Left cardiac atrium (tissue), 4 donors: ENCODE data around the gene TMEM18. TPM values are rescaled to one million over a fixed set of nuclear protein-coding genes. Genes with fewer than 3 reads are reported as not detected.

ENCODE experiments used
- ATAC-seq, 2 donors: fragments of 200-7000 bp; cut with Tn5 transposase; one replicate each; pipeline ENCODE4 v1.9.1; 2020; ENCODE audit warnings: mild to moderate bottlenecking in 2 of 2, moderate library complexity in 2 of 2
- DNase-seq: peaks from one replicate; pipeline ENCODE4 v3.0.0-alpha.2; 2020
- intact Hi-C, 2 donors: fragments of 100-400 bp; cut with DNase I; formaldehyde crosslinking; loops; one replicate each; pipeline versions ENCODE4 v1.14.1 to v1.15.1; 2022 to 2023
- total RNA-seq, 2 donors: library from RNA; stranded (reverse); fragmentation: NEBNext Ultra II Directional; extraction: Animal tissue kit (Norgen Biotek cat#: 25700); gene quantifications; one replicate each; pipeline ENCODE4 v1.2.1, GENCODE V29; 2021
- donor health status: DM: no; HTN: yes; CAD: no.
- donor health status: DM: no; HTN: yes; CAD: no; lungs with severe emphysema.
- donor health status: DM: yes; HTN: yes; CAD: no.
- donor health status: Dilated cardiomyopathy.

TMEM18 gene
- total RNA-seq, 2 donors from 2014 or later: 12.2 to 16.1 TPM

DNA sequence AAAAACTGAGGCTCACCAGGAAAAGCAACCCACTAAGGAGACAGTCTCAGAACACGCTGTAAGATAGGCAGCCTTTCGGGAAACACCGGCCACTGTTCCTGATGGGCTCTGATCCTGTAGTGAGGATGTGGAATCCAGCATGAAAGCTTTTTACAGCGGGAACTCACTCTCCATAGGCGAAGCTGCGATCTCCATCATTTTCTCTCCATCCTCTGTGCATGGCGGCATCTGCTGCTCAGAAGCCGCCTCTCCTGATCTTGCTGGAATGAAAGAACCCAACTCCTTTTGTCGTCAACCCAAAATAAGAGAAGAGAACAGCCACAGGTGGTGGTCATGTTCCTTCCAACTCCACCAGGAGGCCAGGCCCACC is 49.9 kb downstream of the TMEM18 start:
- no peak for DNase-seq
- intact Hi-C loops: no loop called here
- ATAC-seq: no peak

DNA sequence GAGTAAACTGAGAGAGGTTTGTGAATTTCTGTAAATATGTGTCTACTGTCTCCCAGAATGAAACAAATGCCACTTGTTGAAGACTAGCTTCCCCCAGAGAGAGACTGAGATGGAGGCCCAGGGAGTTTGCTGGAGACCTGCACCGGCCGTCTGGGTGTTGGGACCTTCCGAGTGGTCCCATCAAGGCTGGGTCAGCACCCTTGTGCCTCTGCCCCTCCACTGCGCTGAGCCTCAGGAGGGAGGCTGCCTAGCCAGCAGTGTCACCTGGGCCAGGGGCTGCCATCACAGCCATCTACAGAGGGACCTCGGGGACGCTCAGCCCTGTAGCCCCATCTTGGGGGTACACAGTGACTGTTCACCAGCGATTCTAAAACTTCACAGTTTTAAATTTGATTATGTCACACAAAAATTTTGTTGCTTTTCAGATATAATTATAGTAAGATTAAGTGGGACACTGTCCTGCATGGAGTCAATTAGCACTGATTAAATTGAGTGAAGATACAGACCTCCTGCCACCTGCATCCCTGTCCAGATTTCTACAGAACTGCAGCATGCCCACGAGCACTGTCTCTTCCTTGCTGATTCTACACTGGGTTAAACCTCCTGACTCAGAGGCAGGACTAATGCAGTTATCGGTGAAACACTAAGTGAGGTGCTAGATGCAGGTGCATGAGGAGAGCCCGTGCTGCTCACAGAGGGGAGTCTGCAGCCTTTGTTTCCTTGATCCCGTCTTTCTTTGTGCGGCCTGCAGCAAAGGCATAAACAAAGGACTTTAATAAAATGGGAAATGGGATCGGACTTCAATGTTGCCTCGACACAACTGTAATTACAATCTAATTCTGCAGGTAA is 50.5 kb downstream of the TMEM18 start:
- ATAC-seq (no peak), DNase-seq (no peak)
- intact Hi-C loops: no loop called here

DNA sequence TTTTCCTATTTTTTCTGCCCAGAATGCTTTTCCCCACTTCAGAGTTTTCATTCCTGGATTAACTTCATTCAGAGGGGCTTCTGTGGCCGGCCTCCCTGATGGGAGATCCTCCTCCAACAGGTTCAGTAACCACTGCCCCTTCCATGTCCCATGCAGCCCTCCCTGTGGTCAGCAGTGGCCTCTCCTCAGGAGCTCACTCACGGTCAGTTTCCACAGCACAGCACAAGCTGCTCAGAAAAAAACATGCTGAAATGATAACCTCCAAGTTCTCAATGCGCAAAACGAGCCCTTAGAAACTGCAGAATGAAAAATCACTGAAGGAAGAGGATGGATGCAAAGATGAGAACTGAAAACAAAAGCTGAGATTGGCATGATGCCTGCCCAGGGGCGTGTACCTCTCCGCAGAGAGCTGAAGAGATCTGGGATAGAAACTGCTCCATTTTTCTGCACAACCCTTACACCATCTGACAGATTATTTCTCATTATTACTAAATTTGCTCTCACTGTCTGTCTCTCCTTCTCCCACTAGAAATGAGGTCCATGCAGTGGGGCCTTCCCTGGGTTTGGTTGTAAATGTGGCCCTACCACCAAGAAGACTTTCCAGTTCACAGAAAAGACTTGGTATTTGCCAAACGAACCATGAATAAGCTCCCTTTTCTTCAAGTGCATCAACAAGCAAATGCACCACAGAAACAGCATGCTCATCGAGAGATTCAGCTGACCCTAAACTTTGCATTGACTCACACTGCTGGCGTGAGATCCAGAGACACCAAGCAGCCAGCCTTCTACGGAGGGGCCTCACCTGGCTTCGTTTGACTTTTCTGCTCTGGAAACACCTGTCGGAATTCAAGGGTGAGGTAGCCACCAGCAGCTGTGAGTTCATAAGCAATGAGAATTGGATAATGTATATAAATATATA is 51.5 kb downstream of the TMEM18 start:
- intact Hi-C loops: no loop called here
- DNase-seq: no peak
- no peak for ATAC-seq

DNA sequence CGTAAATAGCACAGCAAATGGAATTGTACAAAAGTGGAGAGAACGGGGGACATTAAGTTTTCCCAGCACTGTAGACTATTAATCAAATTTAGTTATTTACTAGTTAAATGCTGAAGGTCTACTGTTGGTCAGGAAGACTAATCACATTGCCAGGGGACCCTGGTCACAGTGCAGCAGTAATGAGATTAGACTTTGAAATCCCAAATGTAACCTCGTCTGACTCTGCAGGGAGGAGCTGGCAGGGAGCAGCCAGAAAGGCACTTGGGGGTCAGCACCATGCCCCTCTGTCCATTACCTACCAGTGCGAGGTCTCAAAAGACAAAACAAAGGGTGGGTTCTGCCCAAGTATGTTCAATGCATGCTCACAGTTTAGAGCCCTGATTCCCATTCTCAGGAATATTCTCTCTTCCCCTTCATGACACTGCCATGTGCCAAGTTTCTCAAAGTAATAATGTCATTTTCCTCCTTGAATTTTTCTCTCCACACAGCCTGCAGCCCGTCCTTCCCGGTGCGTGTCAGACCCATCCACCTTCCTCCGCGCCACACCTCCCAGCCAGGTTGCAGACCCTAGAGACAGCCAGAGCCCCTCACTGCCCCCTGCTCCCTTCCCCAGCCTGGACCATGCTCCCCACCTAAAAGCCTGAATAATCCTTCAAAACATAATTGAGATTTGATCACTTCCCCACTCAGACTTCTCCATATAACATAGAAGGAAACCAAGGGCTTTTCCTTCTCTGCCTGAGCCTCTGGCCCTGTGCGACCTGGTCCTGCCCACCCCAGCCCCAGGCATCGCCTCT is 52.5 kb downstream of the TMEM18 start:
- intact Hi-C loops: no loop called here
- DNase-seq (no peak), ATAC-seq (no peak)

- no peak for DNase-seq
- ATAC-seq: no peak
- intact Hi-C loops: no loop called here
Observed at GRCh38 chr2:624096-624495, 53.1 kb downstream of the TMEM18 start.

DNA sequence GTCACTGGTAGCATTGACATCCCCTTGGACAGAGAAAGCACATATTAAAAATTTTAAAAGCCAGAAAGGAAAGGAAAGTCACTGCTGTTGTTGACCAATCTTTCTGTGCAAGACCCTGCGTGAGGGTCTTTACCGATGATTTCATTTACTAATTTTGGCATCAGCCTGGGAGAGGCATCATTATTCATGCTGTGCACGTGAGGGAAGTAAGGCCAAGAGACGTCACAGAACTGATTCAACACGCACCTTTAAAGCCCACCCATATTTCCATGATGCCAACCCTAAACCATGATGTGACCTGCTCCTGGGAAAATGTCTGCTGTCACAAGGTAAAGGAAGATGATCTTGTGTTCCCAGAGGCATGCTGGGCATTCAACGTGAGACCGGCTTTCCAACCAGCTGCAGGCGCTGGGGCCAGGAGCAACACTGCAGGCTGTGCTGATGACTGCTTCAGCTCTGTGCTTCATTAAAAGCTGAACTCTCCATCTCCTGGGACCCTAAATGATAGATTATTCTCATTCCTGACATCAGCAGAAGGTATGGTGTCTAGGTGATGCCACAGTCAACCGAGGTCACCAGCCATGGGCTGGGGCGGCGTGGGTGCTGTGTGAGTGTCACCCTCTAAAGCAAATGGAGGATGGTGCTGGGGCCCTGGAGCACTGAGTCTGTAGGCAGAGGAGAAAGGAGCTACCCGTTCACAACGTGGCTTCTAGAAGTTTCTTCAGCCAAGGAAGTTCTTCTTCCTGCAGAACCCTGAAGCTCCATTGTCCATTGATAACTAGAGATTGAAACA is 53.9 kb downstream of the TMEM18 start:
- intact Hi-C loops: no loop called here
- DNase-seq (no peak), ATAC-seq (no peak)

GRCh38 chr2:622357-622756 is 54.8 kb downstream of the TMEM18 start:
- ATAC-seq (no peak), DNase-seq (no peak)
- intact Hi-C loops: no loop called here

DNA sequence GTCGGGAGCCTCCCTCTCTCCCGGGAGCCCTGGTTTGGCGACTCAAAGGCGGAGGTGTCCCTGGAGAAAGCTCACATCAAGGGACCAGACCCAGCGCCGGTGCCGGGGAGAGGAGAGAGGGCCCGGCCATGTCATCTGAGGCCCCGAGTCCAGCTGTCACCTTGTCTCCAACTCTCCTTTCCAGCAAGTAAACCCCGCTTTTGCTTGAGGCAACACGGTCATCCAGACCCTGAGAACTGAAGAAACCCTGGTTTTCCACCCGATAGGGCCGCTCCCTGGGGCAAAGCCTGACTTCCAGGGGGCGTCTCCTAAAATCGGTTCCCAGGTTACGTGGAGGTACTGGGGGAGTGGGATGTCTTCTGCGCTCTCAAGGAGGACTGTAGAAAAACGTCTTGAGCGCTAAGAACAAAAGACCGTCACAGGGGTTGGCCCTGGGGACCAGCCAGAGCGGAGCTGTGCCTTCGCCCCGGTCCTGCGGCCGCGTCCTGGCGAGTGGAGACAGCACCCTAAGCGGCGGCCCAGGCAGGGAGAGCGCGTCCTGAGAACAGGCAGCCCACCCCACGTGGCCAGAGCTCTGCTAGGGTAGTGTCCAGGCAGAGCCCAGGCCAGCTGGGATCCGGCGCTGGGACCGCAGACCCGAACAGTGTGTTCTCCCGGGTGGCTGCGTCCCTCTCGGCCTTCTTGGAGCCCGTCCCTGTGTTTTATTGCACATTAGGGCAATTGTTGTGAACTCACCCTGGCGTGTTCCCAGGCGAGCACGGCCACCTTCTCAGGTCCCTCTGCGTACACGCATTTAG is 55.7 kb downstream of the TMEM18 start:
- intact Hi-C loops: no loop called here
- DNase-seq: no peak
- ATAC-seq: no peak

GRCh38 chr2:620471-621302 is 56.5 kb downstream of the TMEM18 start:
- ATAC-seq: no peak
- no peak for DNase-seq
- intact Hi-C loops: no loop called here

DNA sequence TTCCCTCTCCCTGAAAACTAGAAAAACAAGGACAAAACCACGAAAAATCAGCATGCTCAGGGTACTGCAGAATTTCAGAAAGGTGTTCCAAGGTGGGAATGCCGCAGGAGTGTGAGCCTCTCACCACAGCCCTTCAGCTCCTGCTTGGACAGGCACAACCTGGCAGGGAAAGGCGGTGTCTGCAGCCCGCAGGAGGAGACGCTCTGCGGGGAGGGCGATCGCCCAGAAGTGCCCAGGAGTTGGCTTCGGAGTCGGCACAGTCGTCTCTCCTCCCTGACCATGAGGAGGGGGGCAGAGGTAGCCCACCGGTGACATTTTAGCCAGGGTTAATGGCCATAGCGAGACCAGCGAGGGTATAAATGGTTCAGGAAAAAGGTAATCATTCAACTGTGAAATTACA is 57.2 kb downstream of the TMEM18 start:
- DNase-seq (no peak), ATAC-seq (no peak)
- intact Hi-C loops: no loop called here

DNA sequence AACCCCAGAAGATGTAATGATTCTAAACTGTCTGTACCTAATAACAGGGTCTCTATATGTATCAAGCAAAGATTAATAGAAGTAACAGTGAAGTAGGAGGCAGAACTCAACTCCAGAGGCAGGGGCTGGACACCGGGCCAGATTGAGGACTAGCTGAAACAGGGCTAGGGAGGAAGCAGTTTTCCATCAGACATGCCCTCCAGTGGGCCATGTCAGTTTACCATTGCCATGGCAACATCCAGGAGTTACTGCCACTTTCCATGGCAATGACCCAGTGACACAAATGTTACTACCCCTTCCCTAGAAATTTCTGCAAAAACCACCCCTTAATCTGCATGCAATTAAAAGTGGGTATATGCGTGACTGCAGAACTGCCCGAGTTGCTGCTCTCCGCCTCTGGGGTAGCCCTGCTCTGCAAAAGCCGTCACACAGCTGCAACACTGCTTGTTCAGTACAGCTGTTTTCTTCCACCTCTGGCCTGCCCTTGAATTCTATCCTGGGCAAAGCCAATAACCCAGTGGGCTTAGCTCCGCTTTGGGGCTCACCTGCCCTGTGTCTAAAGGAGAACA is 58.7 kb downstream of the TMEM18 start:
- intact Hi-C loops: no loop called here
- ATAC-seq (no peak), DNase-seq (no peak)

DNA sequence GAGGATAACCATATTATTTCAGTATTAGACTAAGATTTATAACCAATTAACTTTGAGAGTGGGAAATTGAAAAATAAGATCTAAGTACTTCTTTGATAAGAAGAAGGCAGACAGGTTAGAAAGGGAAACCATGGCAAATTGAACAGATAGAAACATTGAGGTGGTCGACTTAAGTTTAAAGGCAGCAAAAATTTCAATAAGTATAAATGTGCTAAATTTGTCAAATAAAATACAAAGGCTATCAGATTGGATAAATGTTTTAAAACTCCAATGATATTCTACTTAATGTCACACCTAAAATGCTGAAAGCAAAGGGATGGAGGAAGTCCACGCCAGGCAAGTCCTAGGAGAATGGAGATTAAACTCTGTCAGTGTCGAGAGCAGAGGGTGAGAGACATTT is 59.2 kb downstream of the TMEM18 start:
- intact Hi-C loops: no loop called here
- DNase-seq (no peak), ATAC-seq (no peak)
